HTERT RPE-1 (cell line): Measurements from ENCODE around the gene PEAK1.
"Not testable (repeated sequence)": the region's sequence is repeated elsewhere in the genome, so short reads cannot be mapped to it uniquely, and the experiment has no call there.

ENCODE experiments used
- in situ Hi-C: fragments of 300-500 bp; cut with MboI; formaldehyde crosslinking; loops from 4 replicates; pipeline ENCODE4 v1.14.3; 2020; ENCODE audit warnings: low sequenced_read_pairs

PEAK1 gene

GRCh38 chr15:77239882-77240608 lies 179.9 kb downstream of the PEAK1 start:
- in situ Hi-C loops = no loop called here

DNA sequence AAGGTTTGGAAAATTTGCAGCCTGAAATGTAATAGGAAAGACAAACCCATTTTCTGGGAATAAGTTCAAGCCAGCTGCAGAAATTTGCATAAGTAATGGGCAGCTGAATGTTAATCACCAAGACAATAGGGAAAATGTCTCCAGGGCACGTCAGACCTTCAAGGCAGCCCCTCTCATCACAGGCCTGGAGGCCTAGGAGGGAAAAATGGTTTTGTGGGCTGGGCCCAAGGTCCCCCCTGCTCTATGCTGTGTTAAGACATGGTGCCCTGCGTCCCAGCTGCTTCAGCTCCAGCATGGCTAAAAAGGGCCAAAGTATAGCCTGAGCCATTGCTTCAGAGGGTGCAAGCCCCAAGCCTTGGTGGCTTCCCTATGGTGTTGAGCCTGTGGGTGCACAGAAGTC lies 184.3 kb downstream of the PEAK1 start:
- in situ Hi-C loops = no loop called here

DNA sequence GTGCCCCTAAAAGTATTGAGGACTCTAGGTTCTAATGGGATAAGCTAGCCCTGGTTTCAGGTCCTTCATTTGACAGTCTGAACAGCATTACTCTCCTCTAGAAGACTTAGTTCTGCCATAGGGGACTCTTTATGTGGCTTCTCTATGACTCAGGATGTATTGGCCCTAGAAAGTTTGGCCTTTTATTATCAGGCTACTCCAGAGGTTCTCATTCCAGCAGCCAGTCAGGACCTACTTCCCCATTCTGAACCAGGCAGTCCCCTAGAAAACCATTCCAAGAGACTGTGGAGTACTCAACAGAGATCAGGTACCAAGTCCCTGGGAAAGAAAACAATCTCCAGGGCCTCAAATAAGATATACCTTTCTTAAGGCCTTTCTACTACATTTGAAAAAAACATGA lies 191.1 kb downstream of the PEAK1 start:
- in situ Hi-C loops = no loop called here

GRCh38 chr15:77226652-77227051 lies 193.3 kb downstream of the PEAK1 start:
- in situ Hi-C loops = no loop called here

- in situ Hi-C loops = no loop called here
Measured at GRCh38 chr15:77225646-77226045, 194.3 kb downstream of the PEAK1 start.

DNA sequence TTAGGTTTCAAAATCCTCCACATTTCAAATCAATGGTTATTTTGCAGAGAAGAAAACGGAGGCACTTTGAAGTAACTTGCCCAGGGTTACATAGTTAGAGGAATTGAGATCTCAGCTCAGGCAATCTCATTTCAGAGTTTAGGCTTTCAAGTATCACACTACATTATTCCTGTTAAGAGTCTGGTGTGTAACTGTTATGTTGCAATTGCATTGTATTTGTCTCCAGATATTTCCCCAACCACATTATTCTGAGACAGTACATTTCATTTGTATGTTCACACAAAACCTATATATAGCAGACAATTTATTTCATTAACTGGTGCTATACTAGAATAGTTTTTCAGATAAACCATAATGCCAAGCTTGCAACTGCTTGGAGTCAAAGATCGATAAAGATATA lies 194.8 kb downstream of the PEAK1 start:
- in situ Hi-C loops = no loop called here

DNA sequence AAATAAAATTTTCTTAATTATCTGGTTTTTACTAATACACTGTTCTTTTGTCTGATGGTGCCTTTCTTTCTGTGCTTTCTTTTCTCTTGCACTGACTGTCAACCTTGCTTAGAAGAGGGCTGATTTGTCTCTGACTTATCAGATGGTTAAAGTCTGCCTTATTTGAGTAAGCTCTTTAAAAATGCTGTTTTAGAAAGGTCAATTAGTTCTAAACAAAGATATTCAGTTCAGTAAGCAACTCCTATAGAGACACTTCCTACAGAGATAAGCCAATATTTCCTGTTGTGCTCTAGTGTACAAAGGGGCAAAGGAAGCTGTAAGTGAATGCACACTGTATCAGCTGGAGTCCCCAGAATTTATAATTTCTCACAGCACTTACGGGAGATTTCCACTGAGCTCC lies 195.6 kb downstream of the PEAK1 start:
- in situ Hi-C loops = no loop called here

DNA sequence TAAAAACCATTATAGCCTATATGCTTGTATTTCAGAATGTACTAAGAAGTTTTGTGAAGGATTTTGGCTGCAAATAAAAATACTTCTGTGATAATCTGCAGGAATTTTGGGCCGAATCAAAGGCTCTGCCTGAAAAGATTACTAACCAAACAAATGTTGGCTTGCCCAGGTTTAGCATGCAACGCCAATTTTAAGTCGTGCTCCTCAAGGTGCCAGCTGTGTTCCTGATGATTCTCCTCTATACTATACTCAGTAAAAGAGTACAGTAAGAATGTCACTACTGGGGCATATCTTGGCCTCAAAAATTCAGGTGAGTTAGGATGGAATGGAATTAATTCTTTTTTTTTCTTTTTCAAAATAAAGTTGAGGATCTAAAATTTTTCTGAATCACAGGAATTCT lies 198.2 kb downstream of the PEAK1 start:
- in situ Hi-C loops = no loop called here

DNA sequence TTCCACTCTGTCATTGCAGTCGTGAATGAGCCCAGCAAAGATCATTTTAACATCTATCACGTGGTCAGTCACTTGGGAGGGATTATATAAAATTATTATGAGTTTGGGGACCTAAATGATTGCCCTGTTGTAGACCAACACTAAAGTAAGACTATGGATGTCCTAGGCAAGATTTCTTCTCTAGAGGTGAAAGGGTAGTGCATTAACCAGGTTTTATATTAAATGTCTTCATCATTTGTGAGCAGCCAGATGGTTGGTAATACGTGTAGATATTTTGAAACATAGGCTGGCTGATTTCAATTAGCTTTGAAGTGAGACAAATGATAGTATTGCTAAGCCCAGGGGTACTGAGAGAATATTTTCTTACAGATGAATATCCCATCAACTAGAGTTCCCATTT lies 198.7 kb downstream of the PEAK1 start:
- in situ Hi-C loops = no loop called here

GRCh38 chr15:77219841-77220240 lies 200.1 kb downstream of the PEAK1 start:
- in situ Hi-C loops = no loop called here

DNA sequence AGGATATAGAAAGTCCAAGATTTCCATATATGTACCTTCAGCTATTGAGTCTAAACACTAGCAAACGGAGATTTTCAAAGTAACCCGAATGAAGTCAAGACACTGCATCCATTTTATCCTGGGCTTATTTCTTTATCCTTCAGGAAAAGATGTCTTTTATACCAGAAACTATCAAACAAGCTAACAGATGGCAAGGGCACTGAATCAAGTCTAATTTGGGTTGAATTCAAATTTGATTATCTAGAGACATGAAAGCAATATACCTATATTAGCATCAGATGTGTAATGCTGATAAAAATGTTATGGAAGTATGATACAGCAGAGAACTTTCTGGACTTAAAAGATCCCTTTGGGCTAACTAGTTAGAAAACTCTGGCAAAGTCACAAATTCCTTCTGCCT lies 210.7 kb downstream of the PEAK1 start:
- in situ Hi-C loops = no loop called here

DNA sequence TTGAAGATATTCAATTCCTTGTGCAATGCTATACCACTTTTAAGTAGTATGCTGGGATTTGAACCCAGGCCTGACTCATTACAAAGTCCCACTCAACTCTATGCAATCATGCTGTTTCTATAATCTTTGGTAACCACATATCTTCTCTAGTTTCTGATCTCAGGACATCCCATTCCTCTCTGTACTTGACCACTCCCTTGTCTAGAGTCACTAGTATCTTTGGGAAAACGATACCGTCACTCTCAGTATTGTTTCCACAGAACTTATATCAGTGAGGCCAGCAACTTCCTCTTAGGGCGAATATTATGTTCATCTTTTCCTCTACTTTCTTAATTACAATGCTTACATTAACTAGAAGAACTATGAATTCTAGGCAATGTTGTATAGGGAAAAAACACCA lies 211.7 kb downstream of the PEAK1 start:
- in situ Hi-C loops = no loop called here

GRCh38 chr15:77201665-77202064 lies 218.2 kb downstream of the PEAK1 start:
- in situ Hi-C loops = no loop called here

DNA sequence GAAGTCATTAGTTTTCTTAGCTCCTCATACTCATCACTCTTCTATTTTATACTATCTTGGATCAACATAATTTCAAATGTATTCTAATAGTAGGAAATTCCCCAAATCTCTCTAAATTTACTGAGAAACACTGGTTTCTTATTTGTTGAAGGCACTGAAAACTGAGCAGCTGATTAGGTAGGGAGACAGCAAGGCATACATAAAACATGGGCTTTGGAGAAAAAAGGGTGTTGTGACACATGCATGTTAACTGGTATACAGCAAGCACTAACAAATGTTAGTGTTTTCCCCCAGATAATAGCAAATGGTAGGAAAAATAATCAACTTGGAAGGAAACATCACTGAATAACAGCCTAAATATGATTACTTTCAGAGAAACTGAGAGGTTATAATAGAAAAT lies 223.5 kb downstream of the PEAK1 start:
- in situ Hi-C loops = no loop called here

DNA sequence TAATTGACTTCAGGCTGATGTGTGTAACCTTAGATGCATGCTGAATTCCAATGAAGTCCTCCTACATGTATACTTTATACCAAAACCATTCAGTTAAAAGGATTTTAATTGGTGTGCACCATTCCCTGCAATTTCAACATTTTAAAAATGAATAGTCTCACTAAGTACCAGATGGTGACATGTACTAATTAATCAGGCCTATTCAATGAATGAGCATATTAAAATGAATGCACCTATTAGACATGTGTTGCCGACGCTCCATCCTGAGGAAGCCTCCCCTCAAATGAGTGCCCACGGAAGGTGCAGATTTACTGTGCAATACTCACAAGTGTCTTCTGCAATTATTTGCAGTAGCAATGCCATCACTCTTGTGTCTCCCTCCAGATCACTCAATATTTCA lies 224.3 kb downstream of the PEAK1 start:
- in situ Hi-C loops = no loop called here

DNA sequence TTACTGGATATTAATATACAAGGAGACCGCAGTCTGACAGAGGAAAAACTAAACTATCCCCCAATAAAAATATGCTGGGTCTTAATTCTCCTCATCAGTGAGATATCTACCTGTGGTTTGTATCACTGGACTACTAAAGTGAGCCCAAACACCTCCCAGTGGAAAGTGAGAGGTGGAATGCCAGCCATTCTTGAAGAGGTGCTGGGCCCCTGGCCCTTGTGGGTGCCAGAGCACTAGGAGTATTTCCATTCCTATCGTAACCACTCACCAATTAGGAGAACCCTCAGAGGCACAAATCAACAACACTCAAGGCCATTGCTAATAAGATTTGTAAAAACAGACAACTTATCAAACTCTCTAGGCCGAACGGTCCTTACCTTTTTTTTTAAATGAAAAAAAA lies 227.5 kb downstream of the PEAK1 start:
- in situ Hi-C loops = no loop called here

- in situ Hi-C loops = no loop called here
Measured at GRCh38 chr15:77191230-77191834, 228.6 kb downstream of the PEAK1 start.

GRCh38 chr15:77187751-77188464 lies 232.0 kb downstream of the PEAK1 start:
- in situ Hi-C loops = no loop called here

DNA sequence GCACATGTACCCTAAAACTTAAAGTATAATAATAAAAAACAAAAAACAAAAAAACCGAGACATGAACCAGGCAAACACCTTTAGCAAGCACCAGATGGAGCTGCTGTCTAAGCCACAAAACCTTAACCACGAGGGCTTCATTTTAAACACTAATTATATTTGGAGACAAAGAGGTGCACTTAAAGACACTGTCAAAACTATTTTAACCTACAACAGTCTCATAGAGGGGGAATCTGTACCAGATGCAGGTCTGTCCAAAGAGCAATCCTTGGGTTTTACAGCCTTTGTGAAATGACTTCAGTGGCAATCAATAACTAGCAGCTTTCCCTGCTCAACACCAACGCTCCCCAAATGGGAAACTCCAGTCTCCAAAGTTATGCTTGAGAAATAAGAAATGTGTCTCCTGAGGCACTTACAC lies 233.3 kb downstream of the PEAK1 start:
- in situ Hi-C loops = no loop called here

GRCh38 chr15:77185242-77185785 lies 234.6 kb downstream of the PEAK1 start:
- in situ Hi-C loops = no loop called here

- in situ Hi-C loops = not testable (repeated sequence)
Measured at GRCh38 chr15:77184352-77184751, 235.6 kb downstream of the PEAK1 start.

- in situ Hi-C loops = no loop called here
Measured at GRCh38 chr15:77183066-77183465, 236.8 kb downstream of the PEAK1 start.
